Esophagus (tissue), 2 donors: ENCODE measurements around the gene MZB1. TPM values are rescaled to one million over a fixed set of nuclear protein-coding genes. Genes with fewer than 3 reads are reported as not detected.
A peak's percentile ranks its signal among the peaks of the same experiment; 100 is the strongest.
"Not testable (repeated sequence)": the region's sequence is repeated elsewhere in the genome, so short reads cannot be mapped to it uniquely, and the experiment has no call there.

ENCODE experiments used
- H3K27ac ChIP-seq, 2 donors: one replicate each; pipeline ENCODE4 v1.5.1; 2013; ENCODE audit warnings: low read depth in 2 of 2, mild to moderate bottlenecking in 2 of 2, inconsistent platforms in 1 of 2, low read length in 1 of 2, moderate library complexity in 1 of 2
- H3K27me3 ChIP-seq, 2 donors: one replicate each; pipeline ENCODE4 v1.6.1; 2013; ENCODE audit warnings: low read length in 2 of 2, control low read depth in 1 of 2, mild to moderate bottlenecking in 1 of 2; ENCODE audit not compliant: insufficient read depth in 2 of 2, control insufficient read depth in 1 of 2
- H3K36me3 ChIP-seq, 2 donors: one replicate each; pipeline ENCODE4 v1.6.1; 2013; ENCODE audit warnings: low read length in 1 of 2; ENCODE audit not compliant: control insufficient read depth in 2 of 2, insufficient read depth in 2 of 2
- H3K4me1 ChIP-seq, 2 donors: one replicate each; pipeline ENCODE4 v1.6.1; 2013; ENCODE audit warnings: low read length in 1 of 2; ENCODE audit not compliant: control insufficient read depth in 2 of 2, insufficient read depth in 2 of 2
- H3K4me3 ChIP-seq, 2 donors: one replicate each; pipeline ENCODE4 v1.5.1; 2013; ENCODE audit warnings: low read length in 2 of 2, mild to moderate bottlenecking in 2 of 2, low read depth in 1 of 2, moderate library complexity in 1 of 2
- H3K9me3 ChIP-seq, 2 donors: one replicate each; pipeline ENCODE4 v1.6.1; 2013; ENCODE audit warnings: mild to moderate bottlenecking in 2 of 2, low read depth in 1 of 2, low read length in 1 of 2, moderate library complexity in 1 of 2; ENCODE audit not compliant: control insufficient read depth in 2 of 2, insufficient read depth in 1 of 2
- WGBS, 2 donors: extraction: QIAGEN DNeasy Blood & Tissue Kit; methylation state at CpG; one replicate each; pipeline ENCODE4 v1.1.7; 2013; 5-methylcytosine and 5-hydroxymethylcytosine counted together
- polyA plus RNA-seq, 2 donors: library from polyadenylated mRNA; stranded (reverse); fragments of 200-250 nt; gene quantifications; one replicate each; pipeline ENCODE4 v1.2.3, GENCODE V29; 2013
- donor health status: healthy with polysubstance abuse.
- donor health status: Bipolar disorder and iron deficiency.

Gene MZB1
- polyA plus RNA-seq, 2 donors: 0.47 to 0.67 TPM

GRCh38 chr5:139413153-139413552 lies 23.4 kb upstream of the MZB1 start:
- no peak overlapping the region for H3K4me3 ChIP-seq
- no peaks in the 10 kb centered on the region for H3K9me3 ChIP-seq
- WGBS, 2 donors: 97 to 98% methylated on average over 6 of the region's 6 CpGs
- H3K36me3 ChIP-seq: peaks cover 0 to 4% of the 10 kb centered on the region in 2 donors
- no peaks in the 10 kb centered on the region for H3K27me3 ChIP-seq
- peaks cover 6 to 16% of the 10 kb centered on the region in 2 donors for H3K4me1 ChIP-seq
- no peak overlapping the region for H3K27ac ChIP-seq

- Histone ChIP-seq H3K4me1 (peaks cover 2 to 16% of the 10 kb centered on the region in 2 donors), H3K9me3 (no peaks in the 10 kb centered on the region), H3K36me3 (peaks cover 0 to 4% of the 10 kb centered on the region in 2 donors), H3K27me3 (no peaks in the 10 kb centered on the region), H3K27ac (no peak overlapping the region), H3K4me3 (no peak overlapping the region)
- 87 to 88% methylated on average over 17 of the region's 17 CpGs for WGBS, 2 donors
These were observed 21.5 kb upstream of the MZB1 start for GRCh38 chr5:139410993-139411828.

- peaks cover 0 to 4% of the 10 kb centered on the region in 2 donors for H3K36me3 ChIP-seq
- H3K4me1 ChIP-seq: peaks cover 2 to 12% of the 10 kb centered on the region in 2 donors
- no peak overlapping the region for H3K4me3 ChIP-seq
- no peak overlapping the region for H3K27ac ChIP-seq
- H3K27me3 ChIP-seq: no peaks in the 10 kb centered on the region
- no peaks in the 10 kb centered on the region for H3K9me3 ChIP-seq
- WGBS, 2 donors: 77% methylated on average over 6 of the region's 6 CpGs
These were observed 20.6 kb upstream of the MZB1 start for GRCh38 chr5:139410121-139410992.

GRCh38 chr5:139409116-139409515 lies 19.4 kb upstream of the MZB1 start:
- H3K36me3 ChIP-seq, H3K4me1 ChIP-seq, H3K27me3 ChIP-seq, H3K27ac ChIP-seq, H3K9me3 ChIP-seq, H3K4me3 ChIP-seq: not testable (repeated sequence)
- WGBS, 2 donors: 89 to 93% methylated on average over 5 of the region's 5 CpGs

GRCh38 chr5:139408191-139408590 lies 18.5 kb upstream of the MZB1 start:
- Histone ChIP-seq H3K27ac (no peak overlapping the region), H3K36me3 (peaks cover 0 to 4% of the 10 kb centered on the region in 2 donors), H3K27me3 (no peaks in the 10 kb centered on the region), H3K9me3 (no peaks in the 10 kb centered on the region), H3K4me3 (no peak overlapping the region), H3K4me1 (peaks cover 0 to 6% of the 10 kb centered on the region in 2 donors)
- 91 to 92% methylated on average over 7 of the region's 7 CpGs for WGBS, 2 donors

- Histone ChIP-seq H3K27ac (peak overlapping the region; percentile 30 to 62), H3K4me1 (peaks cover 0 to 6% of the 10 kb centered on the region in 2 donors), H3K27me3 (no peaks in the 10 kb centered on the region)
These were observed 17.8 kb upstream of the MZB1 start for GRCh38 chr5:139407517-139407916.

GRCh38 chr5:139406963-139407362 lies 17.2 kb upstream of the MZB1 start:
- WGBS, 2 donors: 55 to 68% methylated on average over 2 of the region's 2 CpGs

More at GRCh38 chr5:139407517-139407916, 17.8 kb upstream of the MZB1 start:
- Histone ChIP-seq H3K9me3 (no peaks in the 10 kb centered on the region), H3K4me3 (no peak overlapping the region), H3K36me3 (peaks cover 0 to 4% of the 10 kb centered on the region in 2 donors)

GRCh38 chr5:139404484-139404840 lies 14.7 kb upstream of the MZB1 start:
- Histone ChIP-seq H3K27ac (peak overlapping the region; percentile 94 to 97), H3K9me3 (no peaks in the 10 kb centered on the region), H3K27me3 (no peaks in the 10 kb centered on the region), H3K4me1 (peaks cover 0 to 6% of the 10 kb centered on the region in 2 donors), H3K36me3 (no peaks in the 10 kb centered on the region), H3K4me3 (peak overlapping the region in 1 of 2 donors; percentile 59)
- WGBS, 2 donors: 62 to 69% methylated on average over 5 of the region's 5 CpGs

More at GRCh38 chr5:139406963-139407362, 17.2 kb upstream of the MZB1 start:
- Histone ChIP-seq H3K9me3 (no peaks in the 10 kb centered on the region), H3K36me3 (peaks cover 0 to 4% of the 10 kb centered on the region in 2 donors), H3K4me1 (peaks cover 0 to 6% of the 10 kb centered on the region in 2 donors), H3K4me3 (no peak overlapping the region), H3K27me3 (no peaks in the 10 kb centered on the region), H3K27ac (peak overlapping the region in 1 of 2 donors; percentile 61)

- Histone ChIP-seq H3K27ac (peak within 1 kb of the TSS; percentile 94 to 97), H3K9me3 (no peaks in the 10 kb centered on the region), H3K27me3 (no peaks in the 10 kb centered on the region), H3K4me1 (peaks cover 0 to 6% of the 10 kb centered on the region in 2 donors), H3K4me3 (peak within 1 kb of the TSS; percentile 54 to 59), H3K36me3 (no peaks in the 10 kb centered on the region)
- 0% methylated on average over 41 of the region's 41 CpGs for WGBS, 2 donors
These were observed 14.2 kb upstream of the MZB1 start, which contains the start of gene SPATA24 for GRCh38 chr5:139403787-139404483. Gene SPATA24 (minus strand): TSS chr5:139404089. CDS start chr5:139404060, 29 bp downstream.
